SU-DHL-6 (cell line): ENCODE results near the gene RNF6.

Source experiments
- EZH2phosphoT487 ChIP-seq: fragments of 200-600 bp; sonication (generic), shearing (Covaris generic); conservative IDR thresholded peaks from 2 replicates; pipeline ENCODE4 v1.6.1; 2018; ENCODE audit warnings: mild to moderate bottlenecking, antibody characterized with exemption, low read length, moderate library complexity, mixed read lengths
- TF ChIP-seq, protein P1 (sequence below): fragments of 200-600 bp; sonication (generic); IDR thresholded peaks from one replicate; pipeline ENCODE4 v1.5.1; 2017; ENCODE audit warnings: antibody characterized with exemption, mild to moderate bottlenecking, low read length, moderate library complexity; ENCODE audit not compliant: insufficient read depth, poor library complexity, severe bottlenecking

GRCh38 chr13:26249551-26249950 lies 27.4 kb upstream of the RNF6 start:
- TF ChIP-seq, protein P1, sequence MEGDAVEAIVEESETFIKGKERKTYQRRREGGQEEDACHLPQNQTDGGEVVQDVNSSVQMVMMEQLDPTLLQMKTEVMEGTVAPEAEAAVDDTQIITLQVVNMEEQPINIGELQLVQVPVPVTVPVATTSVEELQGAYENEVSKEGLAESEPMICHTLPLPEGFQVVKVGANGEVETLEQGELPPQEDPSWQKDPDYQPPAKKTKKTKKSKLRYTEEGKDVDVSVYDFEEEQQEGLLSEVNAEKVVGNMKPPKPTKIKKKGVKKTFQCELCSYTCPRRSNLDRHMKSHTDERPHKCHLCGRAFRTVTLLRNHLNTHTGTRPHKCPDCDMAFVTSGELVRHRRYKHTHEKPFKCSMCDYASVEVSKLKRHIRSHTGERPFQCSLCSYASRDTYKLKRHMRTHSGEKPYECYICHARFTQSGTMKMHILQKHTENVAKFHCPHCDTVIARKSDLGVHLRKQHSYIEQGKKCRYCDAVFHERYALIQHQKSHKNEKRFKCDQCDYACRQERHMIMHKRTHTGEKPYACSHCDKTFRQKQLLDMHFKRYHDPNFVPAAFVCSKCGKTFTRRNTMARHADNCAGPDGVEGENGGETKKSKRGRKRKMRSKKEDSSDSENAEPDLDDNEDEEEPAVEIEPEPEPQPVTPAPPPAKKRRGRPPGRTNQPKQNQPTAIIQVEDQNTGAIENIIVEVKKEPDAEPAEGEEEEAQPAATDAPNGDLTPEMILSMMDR, result no peak
- no peak for TF ChIP-seq EZH2phosphoT487
